ENCODE data around the gene GRK5.

Gene GRK5

GRCh38 chr10:119450606-119451299 lies 243.4 kb downstream of the GRK5 start:
- no peak overlapping the region for H3K4me3 Mint-ChIP-seq
- peaks cover 4% of the 10 kb centered on the region for H3K4me1 Mint-ChIP-seq (ENCODE audit: low read depth)
- no peak overlapping the region for H3K27ac Mint-ChIP-seq
- H3K36me3 Mint-ChIP-seq (ENCODE audit: low read depth): no peaks in the 10 kb centered on the region
- no peaks in the 10 kb centered on the region for H3K27me3 Mint-ChIP-seq
- intact Hi-C loops (cut with micrococcal nuclease): no loop called here
- H3K9me3 Mint-ChIP-seq: no peaks in the 10 kb centered on the region

- H3K4me1 Mint-ChIP-seq (ENCODE audit: low read depth): no peaks in the 10 kb centered on the region
- intact Hi-C loops (cut with micrococcal nuclease): no loop called here
Measured at GRCh38 chr10:119451300-119451896, 244.0 kb downstream of the GRK5 start.

GRCh38 chr10:119452396-119452795 lies 245.0 kb downstream of the GRK5 start:
- intact Hi-C loops (cut with micrococcal nuclease): no loop called here
- Mint-ChIP-seq H3K27ac (no peak overlapping the region), H3K36me3 (ENCODE audit: low read depth) (no peaks in the 10 kb centered on the region), H3K4me1 (ENCODE audit: low read depth) (no peaks in the 10 kb centered on the region), H3K4me3 (no peak overlapping the region), H3K9me3 (no peaks in the 10 kb centered on the region), H3K27me3 (no peaks in the 10 kb centered on the region)

More at GRCh38 chr10:119451300-119451896, 244.0 kb downstream of the GRK5 start:
- Mint-ChIP-seq H3K4me3 (no peak overlapping the region), H3K9me3 (no peaks in the 10 kb centered on the region), H3K27ac (no peak overlapping the region), H3K27me3 (no peaks in the 10 kb centered on the region), H3K36me3 (ENCODE audit: low read depth) (no peaks in the 10 kb centered on the region)

GRCh38 chr10:119453313-119453712 lies 245.9 kb downstream of the GRK5 start:
- Mint-ChIP-seq H3K9me3 (no peaks in the 10 kb centered on the region), H3K4me3 (no peak overlapping the region), H3K36me3 (ENCODE audit: low read depth) (no peaks in the 10 kb centered on the region), H3K4me1 (ENCODE audit: low read depth) (no peaks in the 10 kb centered on the region), H3K27ac (no peak overlapping the region), H3K27me3 (no peaks in the 10 kb centered on the region)
- intact Hi-C loops (cut with micrococcal nuclease): no loop called here

- intact Hi-C loops (cut with micrococcal nuclease): no loop called here
- Mint-ChIP-seq H3K27me3 (no peaks in the 10 kb centered on the region), H3K27ac (no peak overlapping the region), H3K9me3 (no peaks in the 10 kb centered on the region), H3K36me3 (ENCODE audit: low read depth) (no peaks in the 10 kb centered on the region), H3K4me1 (ENCODE audit: low read depth) (no peaks in the 10 kb centered on the region), H3K4me3 (no peak overlapping the region)
Measured at GRCh38 chr10:119454316-119454715, 246.9 kb downstream of the GRK5 start.

GRCh38 chr10:119454990-119455389 lies 247.6 kb downstream of the GRK5 start:
- Mint-ChIP-seq H3K36me3 (ENCODE audit: low read depth) (no peaks in the 10 kb centered on the region), H3K9me3 (no peaks in the 10 kb centered on the region), H3K27me3 (no peaks in the 10 kb centered on the region), H3K27ac (no peak overlapping the region), H3K4me3 (no peak overlapping the region), H3K4me1 (ENCODE audit: low read depth) (no peaks in the 10 kb centered on the region)
- intact Hi-C loops (cut with micrococcal nuclease): no loop called here

- intact Hi-C loops (cut with micrococcal nuclease): no loop called here
- Mint-ChIP-seq H3K9me3 (no peaks in the 10 kb centered on the region), H3K4me1 (ENCODE audit: low read depth) (no peaks in the 10 kb centered on the region), H3K27me3 (no peaks in the 10 kb centered on the region), H3K27ac (no peak overlapping the region), H3K36me3 (ENCODE audit: low read depth) (no peaks in the 10 kb centered on the region), H3K4me3 (no peak overlapping the region)
Measured at GRCh38 chr10:119455609-119456434, 248.5 kb downstream of the GRK5 start.

GRCh38 chr10:119456435-119456810 lies 249.1 kb downstream of the GRK5 start:
- Mint-ChIP-seq H3K4me3 (no peak overlapping the region), H3K27ac (no peak overlapping the region), H3K36me3 (ENCODE audit: low read depth) (no peaks in the 10 kb centered on the region), H3K4me1 (ENCODE audit: low read depth) (no peaks in the 10 kb centered on the region), H3K9me3 (no peaks in the 10 kb centered on the region), H3K27me3 (no peaks in the 10 kb centered on the region)
- intact Hi-C loops (cut with micrococcal nuclease): no loop called here

GRCh38 chr10:119457966-119458766 lies 250.8 kb downstream of the GRK5 start:
- Mint-ChIP-seq H3K27ac (no peak overlapping the region), H3K27me3 (peaks cover 5% of the 10 kb centered on the region), H3K4me1 (ENCODE audit: low read depth) (no peaks in the 10 kb centered on the region), H3K9me3 (peaks cover 6% of the 10 kb centered on the region), H3K4me3 (no peak overlapping the region), H3K36me3 (ENCODE audit: low read depth) (no peaks in the 10 kb centered on the region)
- intact Hi-C loops (cut with micrococcal nuclease): no loop called here

- Mint-ChIP-seq H3K9me3 (peaks cover 11% of the 10 kb centered on the region), H3K36me3 (ENCODE audit: low read depth) (no peaks in the 10 kb centered on the region), H3K4me3 (no peak overlapping the region), H3K4me1 (ENCODE audit: low read depth) (no peaks in the 10 kb centered on the region), H3K27me3 (peaks cover 9% of the 10 kb centered on the region), H3K27ac (no peak overlapping the region)
- intact Hi-C loops (cut with micrococcal nuclease): no loop called here
Measured at GRCh38 chr10:119459681-119460340, 252.4 kb downstream of the GRK5 start.

GRCh38 chr10:119460369-119461195 lies 253.2 kb downstream of the GRK5 start:
- Mint-ChIP-seq H3K4me3 (no peak overlapping the region), H3K4me1 (ENCODE audit: low read depth) (no peaks in the 10 kb centered on the region), H3K27me3 (peaks cover 14% of the 10 kb centered on the region), H3K9me3 (peaks cover 11% of the 10 kb centered on the region), H3K27ac (no peak overlapping the region), H3K36me3 (ENCODE audit: low read depth) (no peaks in the 10 kb centered on the region)
- intact Hi-C loops (cut with micrococcal nuclease): no loop called here

GRCh38 chr10:119461380-119461779 lies 254.0 kb downstream of the GRK5 start:
- Mint-ChIP-seq H3K27me3 (peaks cover 18% of the 10 kb centered on the region), H3K36me3 (ENCODE audit: low read depth) (no peaks in the 10 kb centered on the region), H3K9me3 (peaks cover 11% of the 10 kb centered on the region), H3K4me3 (no peak overlapping the region), H3K4me1 (ENCODE audit: low read depth) (peaks cover 5% of the 10 kb centered on the region), H3K27ac (no peak overlapping the region)
- intact Hi-C loops (cut with micrococcal nuclease): no loop called here

GRCh38 chr10:119461923-119462322 lies 254.6 kb downstream of the GRK5 start:
- Mint-ChIP-seq H3K36me3 (ENCODE audit: low read depth) (no peaks in the 10 kb centered on the region), H3K4me1 (ENCODE audit: low read depth) (peaks cover 5% of the 10 kb centered on the region), H3K27ac (no peak overlapping the region), H3K9me3 (peaks cover 11% of the 10 kb centered on the region), H3K4me3 (no peak overlapping the region), H3K27me3 (peaks cover 18% of the 10 kb centered on the region)
- intact Hi-C loops (cut with micrococcal nuclease): no loop called here
